NOMO-1 treated with DMSO at 0.1 percent for 48 hours (cell line): ENCODE measurements around the gene S100A13.
"Not testable (repeated sequence)": the region's sequence is repeated elsewhere in the genome, so short reads cannot be mapped to it uniquely, and the experiment has no call there.

Experiments
- DNase-seq: peaks from one replicate; lab custom pipeline; 2025; ENCODE audit not compliant: unreplicated experiment; lab: John Stamatoyannopoulos, UW

S100A13 gene

GRCh38 chr1:153648000-153648643, 20.8 kb upstream of the S100A13 start:
- DNase-seq: no peak

- DNase-seq: no peak
Observed at GRCh38 chr1:153647346-153647714, 20.0 kb upstream of the S100A13 start.

- DNase-seq: peak; percentile 58
Observed at GRCh38 chr1:153646672-153647345, 19.5 kb upstream of the S100A13 start.

- no peak for DNase-seq
Observed at GRCh38 chr1:153643816-153644215, 16.5 kb upstream of the S100A13 start.

- DNase-seq: no peak
Observed at GRCh38 chr1:153643100-153643499, 15.8 kb upstream of the S100A13 start.

GRCh38 chr1:153642161-153642560, 14.9 kb upstream of the S100A13 start:
- no peak for DNase-seq

GRCh38 chr1:153640861-153641260, 13.6 kb upstream of the S100A13 start:
- no peak for DNase-seq

- not testable (repeated sequence) for DNase-seq
Observed at GRCh38 chr1:153640213-153640612, 12.9 kb upstream of the S100A13 start.

GRCh38 chr1:153639280-153639679, 12.0 kb upstream of the S100A13 start:
- DNase-seq: no peak

- DNase-seq: no peak
Observed at GRCh38 chr1:153638261-153638660, 11.0 kb upstream of the S100A13 start.

GRCh38 chr1:153636312-153636711, 9.0 kb upstream of the S100A13 start:
- DNase-seq: no peak

GRCh38 chr1:153635872-153636271, 8.6 kb upstream of the S100A13 start:
- no peak for DNase-seq

- DNase-seq: peak; percentile 94
Observed at GRCh38 chr1:153633754-153634665, 6.7 kb upstream of the S100A13 start, which contains the start of gene CHTOP. CHTOP (plus strand) TSS chr1:153634066; CDS start chr1:153636589, 2,523 bp downstream.

GRCh38 chr1:153633161-153633753, 6.0 kb upstream of the S100A13 start:
- no peak for DNase-seq

GRCh38 chr1:153631047-153632022, 4.0 kb upstream of the S100A13 start:
- no peak for DNase-seq

GRCh38 chr1:153630384-153630783, 3.1 kb upstream of the S100A13 start:
- no peak for DNase-seq

GRCh38 chr1:153629971-153630370, 2.7 kb upstream of the S100A13 start:
- DNase-seq: no peak

- DNase-seq: no peak
Observed at GRCh38 chr1:153629343-153629665, 2.0 kb upstream of the S100A13 start.

GRCh38 chr1:153628638-153629342, 1.5 kb upstream of the S100A13 start:
- DNase-seq: no peak
